Cardiac atrium fibroblast (primary cell): ENCODE measurements around the gene DDX20. TPM values are rescaled to one million over a fixed set of nuclear protein-coding genes. Genes with fewer than 3 reads are reported as not detected.

ENCODE experiments used
- total RNA-seq: library from RNA; depleted of rRNA; stranded (reverse); fragments of >200 nt; gene quantifications from 2 replicates; pipeline ENCODE4 v1.2.3, GENCODE V29; 2015

Gene DDX20, protein sequence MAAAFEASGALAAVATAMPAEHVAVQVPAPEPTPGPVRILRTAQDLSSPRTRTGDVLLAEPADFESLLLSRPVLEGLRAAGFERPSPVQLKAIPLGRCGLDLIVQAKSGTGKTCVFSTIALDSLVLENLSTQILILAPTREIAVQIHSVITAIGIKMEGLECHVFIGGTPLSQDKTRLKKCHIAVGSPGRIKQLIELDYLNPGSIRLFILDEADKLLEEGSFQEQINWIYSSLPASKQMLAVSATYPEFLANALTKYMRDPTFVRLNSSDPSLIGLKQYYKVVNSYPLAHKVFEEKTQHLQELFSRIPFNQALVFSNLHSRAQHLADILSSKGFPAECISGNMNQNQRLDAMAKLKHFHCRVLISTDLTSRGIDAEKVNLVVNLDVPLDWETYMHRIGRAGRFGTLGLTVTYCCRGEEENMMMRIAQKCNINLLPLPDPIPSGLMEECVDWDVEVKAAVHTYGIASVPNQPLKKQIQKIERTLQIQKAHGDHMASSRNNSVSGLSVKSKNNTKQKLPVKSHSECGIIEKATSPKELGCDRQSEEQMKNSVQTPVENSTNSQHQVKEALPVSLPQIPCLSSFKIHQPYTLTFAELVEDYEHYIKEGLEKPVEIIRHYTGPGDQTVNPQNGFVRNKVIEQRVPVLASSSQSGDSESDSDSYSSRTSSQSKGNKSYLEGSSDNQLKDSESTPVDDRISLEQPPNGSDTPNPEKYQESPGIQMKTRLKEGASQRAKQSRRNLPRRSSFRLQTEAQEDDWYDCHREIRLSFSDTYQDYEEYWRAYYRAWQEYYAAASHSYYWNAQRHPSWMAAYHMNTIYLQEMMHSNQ
- total RNA-seq, result 18.6 and 40.2 TPM in 2 replicates

GRCh38 chr1:111755331-111756123 lies at the start of gene DDX20:
TSS of gene DDX20 (plus strand) at chr1:111755901. CDS start at chr1:111755925, 24 bp downstream.

GRCh38 chr1:111739194-111739924 lies 16.3 kb upstream of the DDX20 start, which contains the start of gene INKA2:
TSS of gene INKA2 (minus strand) at chr1:111739395. CDS start at chr1:111739242, 153 bp downstream.

Other genes starting within 250 kb of the DDX20 start
- gene RAP1A, start 136.1 kb upstream of the DDX20 start, total RNA-seq, result 26.1 and 28.9 TPM in 2 replicates
- 28.8 and 32.1 TPM in 2 replicates for gene INKA2, start 16.5 kb upstream of the DDX20 start, total RNA-seq
- 2.9 and 3.6 TPM in 2 replicates for gene KCND3, start 233.8 kb downstream of the DDX20 start, total RNA-seq